Left ventricle myocardium inferior (tissue), 1 donor: ENCODE measurements around the gene ADAMTS3. TPM values are rescaled to one million over a fixed set of nuclear protein-coding genes. Genes with fewer than 3 reads are reported as not detected.
"Not testable (repeated sequence)": the region's sequence is repeated elsewhere in the genome, so short reads cannot be mapped to it uniquely, and the experiment has no call there.

Source experiments
- DNase-seq: peaks from one replicate; pipeline ENCODE4 v3.0.0-alpha.2; 2020
- H3K27ac ChIP-seq: fragments of 200-600 bp; replicated peaks from 2 replicates; pipeline ENCODE4 v1.8.0; 2021
- H3K27me3 ChIP-seq: fragments of 200-600 bp; 2 replicates; pipeline ENCODE4 v1.8.0; 2021; ENCODE audit warnings: low read depth
- H3K36me3 ChIP-seq: fragments of 200-600 bp; 2 replicates; pipeline ENCODE4 v1.8.0; 2021
- H3K4me1 ChIP-seq: fragments of 200-600 bp; 2 replicates; pipeline ENCODE4 v1.8.0; 2021
- H3K4me3 ChIP-seq: fragments of 200-600 bp; 2 replicates; pipeline ENCODE4 v1.8.0; 2021; ENCODE audit warnings: mild to moderate bottlenecking, moderate library complexity
- H3K9me3 ChIP-seq: fragments of 200-600 bp; replicated peaks from 2 replicates; pipeline ENCODE4 v1.8.0; 2021
- CTCF ChIP-seq: fragments of 200-600 bp; IDR thresholded peaks from 2 replicates; pipeline ENCODE4 v1.8.0; 2021; ENCODE audit warnings: antibody characterized with exemption, mild to moderate bottlenecking, borderline replicate concordance
- intact Hi-C: fragments of 100-400 bp; cut with micrococcal nuclease; formaldehyde crosslinking; loops from one replicate; pipeline ENCODE4 v1.11.0; 2022
- total RNA-seq: library from RNA; stranded (reverse); fragmentation: NEBNext Ultra II Directional; extraction: Animal tissue kit (Norgen Biotek cat#: 25700); gene quantifications from one replicate; pipeline ENCODE4 v1.2.1, GENCODE V29; 2021
- donor health status: DM: no; HTN: yes; CAD: no; lungs with severe emphysema.

Gene ADAMTS3
- total RNA-seq, 1 donor from 2014 or later: 0.60 TPM

GRCh38 chr4:72552447-72552846, 16.6 kb downstream of the ADAMTS3 start:
- H3K4me1 ChIP-seq: no peaks in the 10 kb centered on the region
- no peak for DNase-seq
- no peak for TF ChIP-seq CTCF
- intact Hi-C loops: no loop called here
- H3K27me3 ChIP-seq: no peaks in the 10 kb centered on the region
- H3K4me3 ChIP-seq: no peak overlapping the region
- H3K9me3 ChIP-seq: no peaks in the 10 kb centered on the region
- no peak overlapping the region for H3K27ac ChIP-seq
- no peaks in the 10 kb centered on the region for H3K36me3 ChIP-seq

GRCh38 chr4:72546456-72546855, 22.6 kb downstream of the ADAMTS3 start:
- no peak for DNase-seq
- Histone ChIP-seq H3K4me3 (no peak overlapping the region), H3K27ac (no peak overlapping the region), H3K4me1 (no peaks in the 10 kb centered on the region), H3K9me3 (no peaks in the 10 kb centered on the region), H3K27me3 (no peaks in the 10 kb centered on the region), H3K36me3 (no peaks in the 10 kb centered on the region)
- intact Hi-C loops: no loop called here
- no peak for TF ChIP-seq CTCF

GRCh38 chr4:72540694-72541093, 28.3 kb downstream of the ADAMTS3 start:
- H3K36me3 ChIP-seq, H3K27ac ChIP-seq, H3K27me3 ChIP-seq, DNase-seq, H3K4me1 ChIP-seq, intact Hi-C loops, H3K4me3 ChIP-seq: not testable (repeated sequence)
- peaks cover 17% of the 10 kb centered on the region for H3K9me3 ChIP-seq

GRCh38 chr4:72538006-72538405, 31.0 kb downstream of the ADAMTS3 start:
- intact Hi-C loops: no loop called here
- Histone ChIP-seq H3K4me1 (no peaks in the 10 kb centered on the region), H3K27ac (no peak overlapping the region), H3K9me3 (peaks cover 17% of the 10 kb centered on the region), H3K4me3 (no peak overlapping the region), H3K27me3 (no peaks in the 10 kb centered on the region), H3K36me3 (no peaks in the 10 kb centered on the region)
- TF ChIP-seq CTCF: no peak
- no peak for DNase-seq

GRCh38 chr4:72536443-72536842, 32.6 kb downstream of the ADAMTS3 start:
- intact Hi-C loops: no loop called here
- Histone ChIP-seq H3K27ac (no peak overlapping the region), H3K27me3 (no peaks in the 10 kb centered on the region), H3K4me3 (no peak overlapping the region), H3K4me1 (no peaks in the 10 kb centered on the region), H3K9me3 (peaks cover 17% of the 10 kb centered on the region), H3K36me3 (no peaks in the 10 kb centered on the region)
- DNase-seq: no peak
- TF ChIP-seq CTCF: no peak

- H3K27ac ChIP-seq: no peak overlapping the region
- no peak for TF ChIP-seq CTCF
Measured at GRCh38 chr4:72531768-72532290, 37.2 kb downstream of the ADAMTS3 start.

More at GRCh38 chr4:72531768-72532290, 37.2 kb downstream of the ADAMTS3 start:
- no peak for DNase-seq
- H3K4me1 ChIP-seq: no peaks in the 10 kb centered on the region
- H3K27me3 ChIP-seq: no peaks in the 10 kb centered on the region
- intact Hi-C loops: no loop called here
- H3K9me3 ChIP-seq: no peaks in the 10 kb centered on the region
- H3K36me3 ChIP-seq: no peaks in the 10 kb centered on the region
- H3K4me3 ChIP-seq: no peak overlapping the region
